GM12801 (cell line): Measurements from ENCODE around the gene BICC1.

Experiments
- CTCF ChIP-seq: IDR thresholded peaks from one replicate; pipeline ENCODE4 v1.5.1; 2011; ENCODE audit warnings: control low read depth; ENCODE audit not compliant: insufficient read length; ENCODE audit errors: extremely low read depth

Gene BICC1

GRCh38 chr10:58817201-58817846, 304.7 kb downstream of the BICC1 start:
- no peak for TF ChIP-seq CTCF

GRCh38 chr10:58818900-58819299, 306.2 kb downstream of the BICC1 start:
- TF ChIP-seq CTCF = no peak

DNA sequence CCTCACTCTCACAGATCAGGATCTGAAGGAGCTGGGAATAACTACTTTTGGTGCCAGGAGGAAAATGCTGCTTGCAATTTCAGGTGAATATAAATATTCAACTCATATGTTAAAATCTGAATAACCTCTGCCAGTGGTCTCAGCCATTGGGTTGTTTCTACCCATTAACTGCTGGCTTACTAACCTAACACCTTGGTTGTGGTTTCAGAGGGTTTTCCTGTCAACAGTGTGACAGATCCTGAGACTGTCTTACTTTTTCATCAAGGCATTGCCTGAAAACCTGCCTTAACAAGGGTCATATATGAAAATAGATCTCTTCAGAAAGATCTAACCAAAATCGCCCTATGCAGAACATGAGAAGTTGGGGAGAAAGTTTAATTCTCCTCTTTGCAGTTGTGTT, 307.7 kb downstream of the BICC1 start:
- TF ChIP-seq CTCF = no peak

DNA sequence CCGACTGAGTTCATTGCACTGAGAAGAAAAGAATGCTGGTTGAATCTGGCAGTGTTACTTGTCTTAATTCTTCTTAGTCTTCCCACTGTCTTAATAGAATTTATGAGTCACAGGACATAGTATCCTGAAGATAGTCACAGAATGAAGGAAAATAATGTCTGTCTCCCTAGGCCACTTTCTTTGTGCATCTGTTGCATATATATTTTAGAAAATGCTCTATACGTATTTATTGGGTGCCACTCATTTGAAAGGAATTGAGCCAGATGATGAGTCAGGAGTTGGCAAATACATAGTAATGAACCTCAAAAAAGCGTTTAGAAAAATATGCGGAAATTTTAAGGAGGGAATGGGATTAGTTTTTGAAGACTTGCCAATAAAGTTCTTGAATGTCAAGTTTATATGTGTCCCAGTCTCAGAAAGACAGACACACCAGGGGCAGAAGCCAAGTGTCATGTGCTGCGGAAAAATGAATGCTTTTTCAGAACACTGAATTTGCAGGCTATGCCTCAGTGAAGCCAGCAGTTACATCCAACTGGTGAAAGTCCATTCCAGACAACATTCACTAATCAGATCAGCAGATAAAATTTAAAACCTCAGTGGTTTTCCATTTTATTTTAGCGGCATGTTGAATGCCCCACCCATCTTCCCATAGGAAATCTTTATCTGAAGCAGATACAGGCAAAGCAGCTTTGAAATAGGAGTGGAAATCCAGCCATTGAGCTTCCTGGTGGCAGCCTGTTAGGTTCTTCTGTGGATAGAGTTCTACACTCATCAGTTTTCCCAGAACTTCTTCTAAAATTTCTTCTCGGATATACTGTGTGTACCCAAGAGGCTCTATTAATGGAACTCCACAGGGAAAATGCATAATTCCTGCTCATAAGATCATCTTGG, 308.4 kb downstream of the BICC1 start:
- no peak for TF ChIP-seq CTCF

- no peak for TF ChIP-seq CTCF
These were observed 309.0 kb downstream of the BICC1 start for GRCh38 chr10:58821752-58822056.

DNA sequence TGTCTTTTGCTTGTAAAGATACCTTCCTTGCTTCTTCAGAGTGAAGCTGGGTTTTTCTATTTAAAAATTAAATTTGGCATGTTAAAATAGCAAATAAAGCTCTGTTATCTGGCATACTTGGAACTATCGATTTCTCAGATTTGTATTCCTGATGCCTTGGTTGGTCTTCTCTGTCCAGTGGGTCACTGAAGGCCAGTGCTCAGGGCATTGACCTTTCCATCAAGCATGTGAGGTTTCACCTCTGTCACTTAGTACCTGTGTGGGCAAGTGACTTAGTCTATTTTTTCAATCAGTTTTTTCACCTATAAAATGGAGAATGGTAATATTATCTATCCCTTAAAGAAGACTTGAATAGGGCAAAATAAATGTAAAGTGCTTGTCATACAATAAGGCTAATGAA, 311.3 kb downstream of the BICC1 start:
- TF ChIP-seq CTCF = no peak

DNA sequence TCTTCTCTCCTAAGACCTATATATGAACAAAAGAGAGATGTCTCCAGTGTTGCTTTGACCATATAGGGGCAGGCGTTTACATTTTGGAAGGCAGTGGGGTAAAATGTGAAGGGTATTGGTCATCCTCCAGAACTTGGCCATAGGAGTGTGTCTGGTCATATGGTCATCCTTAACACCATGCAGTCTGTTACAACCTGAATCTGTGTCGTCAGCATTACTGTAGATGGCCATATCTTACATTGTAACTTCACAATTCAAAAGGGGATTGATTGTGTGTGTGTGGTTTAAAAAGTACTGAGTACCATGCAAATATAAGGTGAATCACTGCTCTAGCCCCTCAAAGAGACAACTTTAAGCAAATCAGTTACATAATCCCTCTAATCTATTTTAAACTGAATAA, 311.7 kb downstream of the BICC1 start:
- no peak for TF ChIP-seq CTCF
